Neuron (in vitro differentiated cells): ENCODE data around the gene SPSB2.
A peak's percentile ranks its signal among the peaks of the same experiment; 100 is the strongest.

Source experiments
- H2AFZ ChIP-seq: one replicate; pipeline ENCODE4 v1.6.1; 2013; ENCODE audit warnings: low read depth, mild to moderate bottlenecking, inconsistent platforms, low read length, moderate library complexity
- H3K27me3 ChIP-seq: one replicate; pipeline ENCODE4 v1.6.1; 2013; ENCODE audit warnings: low read length; ENCODE audit not compliant: insufficient read depth
- H3K36me3 ChIP-seq: one replicate; pipeline ENCODE4 v1.6.1; 2013; ENCODE audit warnings: low read length; ENCODE audit not compliant: insufficient read depth
- H3K4me1 ChIP-seq: one replicate; pipeline ENCODE4 v1.6.1; 2013; ENCODE audit warnings: low read length; ENCODE audit not compliant: insufficient read depth
- H3K4me3 ChIP-seq: 2 replicates; pipeline ENCODE4 v1.5.1; 2013; ENCODE audit warnings: mild to moderate bottlenecking, low read length, moderate library complexity
- H3K9me3 ChIP-seq: one replicate; pipeline ENCODE4 v1.6.1; 2013; ENCODE audit warnings: low read length

SPSB2 gene

DNA sequence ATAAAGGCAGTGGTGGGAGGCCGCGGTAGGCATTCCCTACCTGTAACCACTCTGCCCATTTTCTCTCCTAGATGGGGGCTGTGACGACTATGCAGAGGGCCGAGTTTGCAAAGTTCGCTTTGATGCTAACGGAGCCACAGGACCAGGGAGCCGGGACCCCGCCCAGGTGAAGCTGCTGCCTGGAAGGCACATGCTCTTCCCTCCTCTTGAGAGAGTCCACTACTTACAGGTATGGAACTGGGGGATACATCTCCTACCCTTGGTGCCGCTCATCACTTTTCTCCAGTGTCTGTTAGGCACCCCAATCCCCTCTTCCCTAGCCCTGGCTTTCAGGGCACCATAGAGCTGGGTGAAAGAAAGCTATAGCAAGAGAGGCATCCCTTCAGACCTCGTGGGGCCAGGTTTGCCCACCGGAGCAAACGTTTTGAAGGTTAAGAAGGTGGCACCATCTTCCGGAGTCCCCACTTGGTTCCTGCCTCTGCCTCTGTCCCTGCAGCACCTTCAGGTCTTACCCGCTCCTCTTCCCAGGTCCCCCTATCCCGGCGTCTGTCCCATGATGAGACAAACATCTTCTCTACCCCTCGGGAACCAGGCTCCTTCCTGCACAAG, 46.9 kb downstream of the SPSB2 start:
- no peaks in the 10 kb centered on the region for H3K9me3 ChIP-seq
- H3K4me1 ChIP-seq: peaks cover 39% of the 10 kb centered on the region
- no peak overlapping the region for H3K4me3 ChIP-seq
- peaks cover 13% of the 10 kb centered on the region for H3K36me3 ChIP-seq
- H3K27me3 ChIP-seq: no peaks in the 10 kb centered on the region
- no peak overlapping the region for H2AFZ ChIP-seq

- H3K9me3 ChIP-seq: no peaks in the 10 kb centered on the region
- peaks cover 46% of the 10 kb centered on the region for H3K4me1 ChIP-seq
- H3K27me3 ChIP-seq: no peaks in the 10 kb centered on the region
- H2AFZ ChIP-seq: no peak overlapping the region
- no peak overlapping the region for H3K4me3 ChIP-seq
- H3K36me3 ChIP-seq: peaks cover 6% of the 10 kb centered on the region
Measured at GRCh38 chr12:6825398-6826124, 47.5 kb downstream of the SPSB2 start.

DNA sequence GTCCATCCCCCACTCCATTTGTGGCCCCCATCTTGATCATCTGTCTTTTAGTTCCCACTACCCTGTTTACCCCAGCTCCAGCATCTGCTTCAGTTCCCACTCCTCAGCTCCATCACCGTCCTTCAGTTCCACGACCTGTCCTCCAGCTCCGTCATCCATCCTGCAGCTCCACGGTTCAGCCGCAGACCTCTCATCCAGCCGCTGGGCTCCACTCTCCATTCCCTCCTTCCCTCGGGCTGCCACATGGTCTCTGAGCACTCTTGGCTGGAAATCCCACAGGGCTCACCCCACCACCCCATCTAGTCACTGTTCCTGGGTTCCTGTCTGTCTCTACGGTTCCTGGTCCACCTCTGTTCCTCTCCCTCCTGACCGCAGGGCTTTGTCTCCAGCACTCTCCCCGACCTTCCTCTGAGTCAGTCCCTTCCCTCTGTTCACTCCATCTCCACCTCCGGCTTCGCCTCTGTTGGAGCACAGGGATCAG, 48.2 kb downstream of the SPSB2 start:
- H2AFZ ChIP-seq: no peak overlapping the region
- H3K36me3 ChIP-seq: peaks cover 3% of the 10 kb centered on the region
- H3K4me1 ChIP-seq: peaks cover 48% of the 10 kb centered on the region
- no peaks in the 10 kb centered on the region for H3K9me3 ChIP-seq
- H3K4me3 ChIP-seq: no peak overlapping the region
- no peaks in the 10 kb centered on the region for H3K27me3 ChIP-seq

DNA sequence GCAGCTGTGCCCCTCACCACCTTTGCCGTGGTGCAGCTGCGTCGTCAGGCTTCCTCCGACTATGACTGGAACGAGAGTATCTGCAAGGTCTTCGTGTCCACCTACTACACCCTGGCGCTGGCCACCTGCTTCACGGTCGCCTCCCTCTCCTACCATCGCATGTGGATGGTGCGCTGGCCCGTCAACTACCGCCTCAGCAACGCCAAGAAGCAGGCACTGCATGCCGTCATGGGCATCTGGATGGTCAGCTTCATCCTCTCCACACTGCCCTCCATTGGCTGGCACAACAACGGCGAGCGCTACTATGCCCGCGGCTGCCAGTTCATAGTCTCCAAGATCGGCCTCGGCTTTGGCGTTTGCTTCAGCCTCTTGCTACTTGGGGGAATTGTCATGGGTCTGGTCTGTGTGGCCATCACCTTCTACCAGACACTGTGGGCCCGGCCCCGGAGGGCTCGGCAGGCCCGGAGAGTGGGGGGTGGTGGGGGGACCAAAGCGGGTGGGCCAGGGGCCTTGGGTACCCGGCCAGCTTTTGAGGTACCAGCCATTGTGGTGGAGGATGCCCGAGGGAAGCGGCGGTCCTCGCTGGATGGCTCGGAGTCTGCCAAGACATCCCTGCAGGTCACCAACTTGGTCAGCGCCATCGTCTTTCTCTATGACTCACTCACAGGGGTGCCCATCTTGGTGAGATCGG, 48.9 kb downstream of the SPSB2 start:
- Histone ChIP-seq H3K36me3 (no peaks in the 10 kb centered on the region), H3K4me3 (no peak overlapping the region), H3K4me1 (peaks cover 51% of the 10 kb centered on the region), H3K9me3 (no peaks in the 10 kb centered on the region), H2AFZ (no peak overlapping the region), H3K27me3 (no peaks in the 10 kb centered on the region)

GRCh38 chr12:6823182-6824084, 49.7 kb downstream of the SPSB2 start:
- peaks cover 57% of the 10 kb centered on the region for H3K4me1 ChIP-seq
- H3K36me3 ChIP-seq: no peaks in the 10 kb centered on the region
- no peak overlapping the region for H2AFZ ChIP-seq
- no peaks in the 10 kb centered on the region for H3K9me3 ChIP-seq
- no peak overlapping the region for H3K4me3 ChIP-seq
- no peaks in the 10 kb centered on the region for H3K27me3 ChIP-seq

- Histone ChIP-seq H3K9me3 (no peaks in the 10 kb centered on the region), H2AFZ (no peak overlapping the region), H3K4me1 (peaks cover 63% of the 10 kb centered on the region), H3K36me3 (no peaks in the 10 kb centered on the region), H3K4me3 (peak overlapping the region; percentile 49), H3K27me3 (no peaks in the 10 kb centered on the region)
Measured at GRCh38 chr12:6822426-6823135, 50.5 kb downstream of the SPSB2 start.

GRCh38 chr12:6821591-6822425, 51.3 kb downstream of the SPSB2 start, which contains the start of gene GPR162:
TSS of gene GPR162 (plus strand) at chr12:6821821. CDS start at chr12:6823899, 2,078 bp downstream.
- H3K36me3 ChIP-seq: no peaks in the 10 kb centered on the region
- H3K4me1 ChIP-seq: peaks cover 56% of the 10 kb centered on the region
- H3K27me3 ChIP-seq: no peaks in the 10 kb centered on the region
- H3K4me3 ChIP-seq: peak within 1 kb of the TSS; percentile 49
- H2AFZ ChIP-seq: no peak within 1 kb of the TSS
- H3K9me3 ChIP-seq: no peaks in the 10 kb centered on the region
